ELF-1 (cell line): Measurements from ENCODE around the gene PPFIA2.

ENCODE experiments used
- DNase-seq: peaks from one replicate; pipeline ENCODE4 v3.0.0-alpha.2; 2016; ENCODE audit warnings: low read depth, low spot score

Gene PPFIA2

DNA sequence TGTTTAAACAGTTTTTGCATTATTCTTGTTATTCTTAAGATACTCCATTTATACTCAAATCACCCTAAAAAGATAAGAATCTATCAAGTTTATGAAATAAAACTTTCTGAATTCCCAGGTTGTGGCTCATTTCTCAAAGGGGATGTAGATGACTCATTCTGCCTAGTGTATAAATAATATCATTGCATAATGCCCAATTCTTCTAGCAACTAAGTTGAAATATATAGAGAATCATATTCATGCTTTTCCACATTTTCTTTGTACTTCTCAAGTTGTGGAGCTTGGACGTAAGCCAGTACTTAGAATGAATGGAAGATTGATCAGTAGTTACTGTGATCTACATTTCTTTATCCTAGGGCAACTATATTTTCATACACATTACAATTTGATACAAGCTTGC lies 201.1 kb downstream of the PPFIA2 start:
- no peak for DNase-seq

DNA sequence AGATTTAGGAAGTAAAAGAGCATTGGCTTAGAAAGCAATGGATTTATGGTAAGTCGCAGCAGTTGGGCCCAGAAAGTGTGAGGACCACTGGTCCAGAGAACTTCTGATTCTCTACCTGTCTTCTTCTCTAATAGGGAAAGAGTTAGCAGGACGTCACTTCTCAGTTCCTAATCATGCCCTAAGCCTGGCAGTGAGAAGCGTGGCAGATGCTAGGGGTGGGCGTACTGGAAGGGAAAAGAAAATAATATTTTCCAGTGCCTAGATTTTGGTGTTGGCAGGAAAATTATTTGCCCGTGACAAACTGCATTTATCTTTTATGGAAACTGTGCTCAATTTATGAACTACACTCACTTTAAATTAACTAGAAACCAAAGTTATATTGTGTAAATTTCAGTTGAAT lies 212.3 kb downstream of the PPFIA2 start:
- DNase-seq = no peak

GRCh38 chr12:81543621-81544139 lies 215.5 kb downstream of the PPFIA2 start:
- DNase-seq = no peak

- no peak for DNase-seq
These were observed 216.8 kb downstream of the PPFIA2 start for GRCh38 chr12:81542065-81543010.

DNA sequence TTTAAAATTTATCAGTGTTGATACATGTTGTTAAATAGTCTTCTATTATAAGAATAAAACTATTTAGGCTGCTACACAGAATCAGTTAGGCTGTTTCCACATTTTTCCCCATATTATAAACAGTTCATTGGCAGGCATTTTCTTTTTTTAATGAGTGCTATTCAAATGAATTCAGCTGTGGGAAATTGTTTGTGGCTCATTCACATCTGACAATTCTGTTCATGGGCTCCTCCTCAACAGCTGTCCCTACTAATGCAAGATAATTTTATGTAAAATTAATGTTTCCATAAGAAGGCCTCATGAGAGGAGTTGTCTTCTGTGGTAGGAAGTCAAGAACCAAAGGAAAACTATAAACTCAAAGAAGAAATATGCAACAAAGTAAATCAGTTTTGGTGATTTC lies 218.0 kb downstream of the PPFIA2 start:
- DNase-seq = no peak

GRCh38 chr12:81539279-81539678 lies 219.9 kb downstream of the PPFIA2 start:
- no peak for DNase-seq

- DNase-seq = no peak
These were observed 226.1 kb downstream of the PPFIA2 start for GRCh38 chr12:81533054-81533453.

- no peak for DNase-seq
These were observed 228.8 kb downstream of the PPFIA2 start for GRCh38 chr12:81530352-81530751.

DNA sequence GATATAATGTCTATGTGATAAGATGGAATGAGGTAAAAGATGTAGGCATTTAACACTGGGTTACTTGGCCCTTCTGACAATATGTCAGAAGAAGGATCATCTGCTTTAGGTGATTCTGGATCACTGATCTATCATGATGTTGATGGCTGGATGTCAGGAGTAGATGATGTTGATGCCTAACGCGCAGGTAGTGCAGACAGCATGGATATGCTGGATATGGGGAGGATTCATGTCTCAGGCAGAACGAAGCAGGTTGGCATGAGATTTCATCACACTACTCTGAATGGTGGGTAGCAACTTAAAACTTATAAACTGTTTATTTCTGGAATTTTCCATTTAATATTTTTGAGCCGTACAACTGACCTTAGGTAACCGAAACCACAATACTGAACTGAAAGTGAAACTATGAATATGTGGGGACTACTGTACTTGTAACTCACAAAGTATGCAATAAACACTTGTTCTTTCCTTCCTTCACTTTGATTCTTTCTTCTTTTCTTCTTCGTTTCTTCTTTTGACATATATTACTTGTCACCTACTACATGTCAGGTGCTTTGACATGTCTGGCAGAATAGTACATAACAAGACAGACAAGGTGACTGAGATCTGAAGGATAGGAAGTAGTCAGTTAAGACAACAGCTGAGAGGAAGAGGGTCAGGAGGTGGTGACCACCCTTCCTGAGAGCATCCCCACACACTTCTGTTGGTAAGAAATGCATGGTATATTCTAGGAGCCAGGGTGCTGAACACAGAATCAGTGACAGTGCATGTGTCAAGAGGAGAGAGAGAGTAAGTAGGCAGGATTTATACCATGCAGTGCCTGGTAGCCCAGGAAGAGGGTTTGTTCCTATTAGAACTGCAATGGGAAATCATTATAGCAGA lies 238.8 kb downstream of the PPFIA2 start:
- DNase-seq = no peak

GRCh38 chr12:81518638-81519037 lies 240.5 kb downstream of the PPFIA2 start:
- no peak for DNase-seq

DNA sequence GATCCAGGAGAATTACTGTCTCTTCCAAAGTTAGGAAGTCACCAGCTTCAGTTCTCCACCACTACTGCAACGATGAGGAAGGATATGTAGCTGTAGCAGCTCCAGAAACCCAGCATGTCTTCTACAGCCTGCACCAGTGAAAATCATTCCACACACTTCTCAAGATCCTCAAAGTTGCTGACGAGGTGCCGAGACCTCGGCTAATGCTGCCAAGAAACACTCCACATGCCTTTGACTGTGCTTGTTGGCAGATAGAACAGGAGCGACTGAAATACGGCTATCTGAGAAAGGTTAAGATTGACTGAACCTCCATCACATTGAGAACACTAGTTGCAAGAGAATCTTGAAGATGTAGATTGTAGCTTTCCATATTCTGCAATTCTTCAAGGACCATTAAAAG lies 241.9 kb downstream of the PPFIA2 start:
- DNase-seq = no peak

DNA sequence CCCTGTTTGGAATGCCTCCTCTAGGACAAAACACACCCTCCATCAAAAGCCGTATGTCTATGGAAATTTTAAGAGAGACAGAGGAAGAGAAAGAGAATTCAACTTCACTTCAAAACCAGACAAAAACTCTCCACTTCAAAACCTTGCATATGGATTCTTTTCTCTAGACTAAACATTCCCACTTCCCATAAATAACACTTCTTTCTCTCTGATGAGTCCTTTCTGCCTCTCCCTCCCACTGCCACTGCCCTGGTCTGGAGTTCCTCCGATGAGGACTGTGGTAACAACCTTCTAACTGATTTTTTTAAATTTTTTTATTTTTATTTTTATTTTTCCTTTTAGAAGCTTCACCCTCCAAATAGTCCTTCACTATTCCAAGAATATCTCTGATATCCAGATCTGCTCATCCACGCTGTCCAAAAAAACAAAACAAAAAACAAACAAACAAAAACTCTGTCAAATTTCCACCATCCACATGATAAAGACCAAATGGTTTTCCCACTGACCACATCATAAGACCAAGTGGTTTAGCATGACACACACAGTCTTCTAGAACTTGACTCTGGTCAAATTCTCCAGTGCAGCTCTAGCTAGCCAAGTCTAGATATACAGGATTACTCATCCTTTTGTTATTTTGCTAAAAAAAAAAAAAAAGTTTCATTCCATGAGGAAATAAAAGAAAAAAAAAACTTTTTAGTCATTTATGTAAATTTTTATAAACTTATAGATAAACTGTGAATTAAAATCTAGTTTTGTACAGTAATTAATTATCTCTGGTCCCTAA lies 256.0 kb downstream of the PPFIA2 start:
- DNase-seq = no peak

GRCh38 chr12:81500788-81501187 lies 258.4 kb downstream of the PPFIA2 start:
- DNase-seq = no peak

GRCh38 chr12:81499809-81500208 lies 259.3 kb downstream of the PPFIA2 start:
- no peak for DNase-seq

DNA sequence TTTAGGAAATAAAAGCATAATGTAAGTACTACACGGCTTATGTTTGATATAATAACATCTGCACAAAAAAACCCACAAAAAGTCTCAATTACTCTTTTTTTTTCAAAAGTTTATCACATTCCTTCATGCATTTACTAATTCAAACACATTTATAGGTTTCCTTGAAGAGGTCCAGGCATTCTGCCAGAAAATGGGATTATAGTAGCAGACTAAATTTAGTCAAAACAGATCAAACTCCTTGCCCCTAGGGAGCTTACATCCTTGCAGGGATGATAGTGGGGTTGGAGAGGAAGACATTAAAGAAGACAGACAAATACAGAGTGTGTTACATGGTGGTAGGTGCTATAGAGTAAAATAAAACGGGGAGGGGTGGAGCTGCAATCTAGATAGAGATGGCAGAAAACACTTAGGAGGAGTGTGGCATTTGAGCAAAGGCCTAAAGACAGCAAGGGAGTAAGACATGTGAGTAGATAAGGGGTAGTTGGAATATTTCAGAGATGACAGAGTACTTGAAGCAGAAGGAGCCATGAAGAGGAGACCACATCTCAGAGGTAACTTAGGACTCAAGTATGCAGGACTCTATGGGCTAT lies 266.9 kb downstream of the PPFIA2 start:
- no peak for DNase-seq

GRCh38 chr12:81472934-81473333 lies 286.2 kb downstream of the PPFIA2 start:
- DNase-seq = no peak

DNA sequence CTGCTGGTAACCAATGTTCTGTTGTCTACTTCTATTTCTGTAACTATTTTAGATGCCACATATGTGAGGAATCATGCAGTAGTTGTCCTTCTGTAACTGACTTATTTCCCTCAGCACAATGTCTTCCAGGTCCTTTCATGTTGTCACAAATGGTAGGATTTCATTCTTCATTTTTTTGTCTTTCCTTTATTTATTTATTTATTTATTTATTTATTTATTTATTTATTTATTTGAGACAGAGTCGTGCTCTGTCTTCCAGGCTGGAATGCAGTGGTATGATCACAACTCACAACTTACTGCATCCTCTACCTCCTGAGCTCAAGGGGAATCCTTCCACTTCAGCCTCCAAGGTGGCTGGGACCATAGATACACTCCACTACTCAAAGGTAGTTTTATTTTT lies 288.2 kb downstream of the PPFIA2 start:
- DNase-seq = no peak

GRCh38 chr12:81468206-81468605 lies 290.9 kb downstream of the PPFIA2 start:
- no peak for DNase-seq

DNA sequence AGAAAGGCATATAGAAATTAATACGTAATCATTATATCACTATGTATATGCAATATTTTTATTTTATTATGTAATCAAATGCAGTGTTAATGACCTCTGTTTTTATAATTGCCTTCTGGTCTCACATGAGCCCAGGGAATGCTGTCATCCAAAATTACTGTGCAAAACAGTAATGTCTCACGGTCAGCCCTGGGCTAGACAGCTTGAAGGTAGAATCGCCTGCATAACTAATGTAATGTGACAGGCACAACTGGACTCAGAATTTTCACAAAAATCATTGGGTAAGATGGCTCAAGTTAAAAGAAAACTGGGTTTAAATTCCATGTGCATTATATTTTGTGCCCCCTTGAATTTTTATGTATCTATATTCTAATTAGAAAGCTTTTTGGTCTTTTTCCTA lies 293.3 kb downstream of the PPFIA2 start:
- no peak for DNase-seq

- DNase-seq = no peak
These were observed 294.0 kb downstream of the PPFIA2 start for GRCh38 chr12:81465191-81465590.

GRCh38 chr12:81461163-81461562 lies 298.0 kb downstream of the PPFIA2 start:
- no peak for DNase-seq
